Loucy (cell line): ENCODE results near the gene MMP28.

Source experiments
- H2AFZ ChIP-seq: fragments of 200-600 bp; sonication (generic); 2 replicates; pipeline ENCODE4 v1.6.0; 2016; ENCODE audit warnings: antibody characterized with exemption, mild to moderate bottlenecking, low read length, moderate library complexity
- H3F3A ChIP-seq: fragments of 200-600 bp; 2 replicates; pipeline ENCODE4 v1.6.0; 2016; ENCODE audit warnings: antibody characterized with exemption, low read depth, mild to moderate bottlenecking
- H3K27me3 ChIP-seq: fragments of 200-600 bp; sonication (generic); 2 replicates; pipeline ENCODE4 v1.6.1; 2014; ENCODE audit warnings: low read length, mild to moderate bottlenecking; ENCODE audit not compliant: insufficient read depth, poor library complexity, severe bottlenecking
- H3K36me3 ChIP-seq: fragments of 200-600 bp; sonication (generic); 2 replicates; pipeline ENCODE4 v1.6.1; 2016; ENCODE audit warnings: low read length; ENCODE audit not compliant: insufficient read depth
- H3K4me1 ChIP-seq: fragments of 200-600 bp; sonication (generic); 2 replicates; pipeline ENCODE4 v1.5.1; 2014; ENCODE audit warnings: low read length, mild to moderate bottlenecking; ENCODE audit not compliant: insufficient read depth, poor library complexity, severe bottlenecking
- H3K4me2 ChIP-seq: fragments of 200-600 bp; sonication (generic); 2 replicates; pipeline ENCODE4 v1.6.0; 2014; ENCODE audit warnings: antibody characterized with exemption, low read length, low read depth, mild to moderate bottlenecking; ENCODE audit not compliant: poor library complexity, severe bottlenecking
- H3K4me3 ChIP-seq: fragments of 200-600 bp; sonication (generic); 2 replicates; pipeline ENCODE4 v1.5.1; 2014; ENCODE audit warnings: low read length, mild to moderate bottlenecking, mixed read lengths; ENCODE audit not compliant: poor library complexity, severe bottlenecking
- H3K79me2 ChIP-seq: fragments of 200-600 bp; sonication (generic); 2 replicates; pipeline ENCODE4 v1.6.1; 2014; ENCODE audit warnings: low read length; ENCODE audit not compliant: insufficient read depth
- H3K9ac ChIP-seq: fragments of 200-600 bp; sonication (generic); 2 replicates; pipeline ENCODE4 v1.6.0; 2014; ENCODE audit warnings: mild to moderate bottlenecking, low read depth, low read length, moderate library complexity; ENCODE audit not compliant: poor library complexity, severe bottlenecking
- H3K9me2 ChIP-seq: fragments of 200-600 bp; sonication (generic); replicated peaks from 2 replicates; pipeline ENCODE4 v1.6.1; 2016; ENCODE audit warnings: low read depth, low read length, mixed read lengths
- H3K9me3 ChIP-seq: fragments of 200-600 bp; sonication (generic); 2 replicates; pipeline ENCODE4 v1.6.1; 2014; ENCODE audit warnings: mild to moderate bottlenecking, antibody characterized with exemption, low read length, low read depth; ENCODE audit not compliant: insufficient read depth
- H4K20me1 ChIP-seq: fragments of 200-600 bp; sonication (generic); 2 replicates; pipeline ENCODE4 v1.6.0; 2014; ENCODE audit warnings: antibody characterized with exemption, low read length, mild to moderate bottlenecking; ENCODE audit not compliant: insufficient read depth, poor library complexity, severe bottlenecking
- EZH2phosphoT487 ChIP-seq: fragments of 200-600 bp; IDR thresholded peaks from 2 replicates; pipeline ENCODE4 v1.6.1; 2018; ENCODE audit warnings: antibody characterized with exemption, mild to moderate bottlenecking, moderate library complexity, borderline replicate concordance
- TF ChIP-seq, protein P1 (sequence below): fragments of 200-600 bp; sonication (generic); conservative IDR thresholded peaks from 2 replicates; pipeline ENCODE4 v1.5.1; 2014; ENCODE audit warnings: mild to moderate bottlenecking, antibody characterized with exemption, low read length

Gene MMP28

DNA sequence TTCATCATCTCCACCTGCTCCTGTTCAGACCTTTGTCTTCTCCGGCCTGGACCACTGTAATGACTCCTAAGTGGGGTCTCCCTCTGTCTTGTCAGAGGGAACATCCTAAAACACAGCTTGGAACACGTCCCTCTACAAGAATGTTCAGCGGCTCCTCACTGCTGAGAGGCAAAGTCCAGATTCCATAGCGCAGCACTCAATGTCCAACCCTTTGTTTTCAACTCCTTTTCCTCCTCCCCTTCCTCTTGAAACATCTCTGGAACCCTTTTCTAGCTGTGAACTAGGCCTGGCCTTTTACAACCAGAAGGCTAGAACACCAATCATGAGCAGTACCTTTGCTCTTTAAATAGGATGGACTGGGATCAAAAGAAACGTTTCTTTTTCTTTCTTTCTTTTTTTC is 33.8 kb downstream of the MMP28 start:
- Histone ChIP-seq H3K4me2 (no peak overlapping the region), H3K27me3 (no peaks in the 10 kb centered on the region), H2AFZ (no peak overlapping the region), H3F3A (no peaks in the 10 kb centered on the region), H4K20me1 (no peaks in the 10 kb centered on the region), H3K36me3 (no peaks in the 10 kb centered on the region), H3K79me2 (no peaks in the 10 kb centered on the region), H3K9me2 (no peaks in the 10 kb centered on the region), H3K4me1 (peaks cover 6% of the 10 kb centered on the region), H3K9ac (no peak overlapping the region), H3K9me3 (no peaks in the 10 kb centered on the region), H3K4me3 (no peak overlapping the region)
- no peak for TF ChIP-seq EZH2phosphoT487
- TF ChIP-seq, protein P1, sequence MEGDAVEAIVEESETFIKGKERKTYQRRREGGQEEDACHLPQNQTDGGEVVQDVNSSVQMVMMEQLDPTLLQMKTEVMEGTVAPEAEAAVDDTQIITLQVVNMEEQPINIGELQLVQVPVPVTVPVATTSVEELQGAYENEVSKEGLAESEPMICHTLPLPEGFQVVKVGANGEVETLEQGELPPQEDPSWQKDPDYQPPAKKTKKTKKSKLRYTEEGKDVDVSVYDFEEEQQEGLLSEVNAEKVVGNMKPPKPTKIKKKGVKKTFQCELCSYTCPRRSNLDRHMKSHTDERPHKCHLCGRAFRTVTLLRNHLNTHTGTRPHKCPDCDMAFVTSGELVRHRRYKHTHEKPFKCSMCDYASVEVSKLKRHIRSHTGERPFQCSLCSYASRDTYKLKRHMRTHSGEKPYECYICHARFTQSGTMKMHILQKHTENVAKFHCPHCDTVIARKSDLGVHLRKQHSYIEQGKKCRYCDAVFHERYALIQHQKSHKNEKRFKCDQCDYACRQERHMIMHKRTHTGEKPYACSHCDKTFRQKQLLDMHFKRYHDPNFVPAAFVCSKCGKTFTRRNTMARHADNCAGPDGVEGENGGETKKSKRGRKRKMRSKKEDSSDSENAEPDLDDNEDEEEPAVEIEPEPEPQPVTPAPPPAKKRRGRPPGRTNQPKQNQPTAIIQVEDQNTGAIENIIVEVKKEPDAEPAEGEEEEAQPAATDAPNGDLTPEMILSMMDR: no peak

- no peaks in the 10 kb centered on the region for H3K36me3 ChIP-seq
- no peak for TF ChIP-seq EZH2phosphoT487
Observed at GRCh38 chr17:35760587-35760986, 34.9 kb downstream of the MMP28 start, which contains the start of gene C17orf50. Gene C17orf50 (plus strand): TSS chr17:35760887. CDS start chr17:35760942, 55 bp downstream.

DNA sequence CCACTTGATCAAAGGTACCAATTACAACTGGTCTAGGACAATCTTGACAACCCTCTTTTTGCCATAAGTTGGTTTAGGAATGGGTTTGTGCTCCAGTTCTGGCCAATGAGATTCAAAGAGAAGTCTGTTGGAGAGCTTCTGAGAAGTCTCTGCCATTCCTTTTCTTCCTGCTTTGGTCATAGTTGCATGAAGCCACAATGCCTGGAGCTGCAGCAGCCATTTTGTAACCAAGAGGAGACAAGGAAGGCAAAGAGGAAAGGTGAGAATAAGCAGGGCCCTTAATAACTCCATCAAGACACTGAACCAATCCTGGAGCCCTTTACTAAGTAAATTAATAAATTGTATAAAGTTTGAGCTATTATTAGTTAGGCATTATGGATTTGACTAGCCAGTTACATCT is 38.2 kb downstream of the MMP28 start:
- Histone ChIP-seq H4K20me1 (no peaks in the 10 kb centered on the region), H3K4me1 (no peaks in the 10 kb centered on the region)
- TF ChIP-seq, protein P1: no peak
- no peak for TF ChIP-seq EZH2phosphoT487

More at GRCh38 chr17:35760587-35760986, 34.9 kb downstream of the MMP28 start, which contains the start of gene C17orf50:
- H3F3A ChIP-seq: no peaks in the 10 kb centered on the region
- H3K4me2 ChIP-seq: no peak within 1 kb of the TSS
- no peaks in the 10 kb centered on the region for H3K9me2 ChIP-seq
- H3K27me3 ChIP-seq: no peaks in the 10 kb centered on the region
- peaks cover 6% of the 10 kb centered on the region for H3K4me1 ChIP-seq
- no peak within 1 kb of the TSS for H3K4me3 ChIP-seq
- no peak within 1 kb of the TSS for H3K9ac ChIP-seq
- H3K79me2 ChIP-seq: no peaks in the 10 kb centered on the region
- H4K20me1 ChIP-seq: no peaks in the 10 kb centered on the region
- no peaks in the 10 kb centered on the region for H3K9me3 ChIP-seq
- H2AFZ ChIP-seq: no peak within 1 kb of the TSS

More for the DNA sequence above, 38.2 kb downstream of the MMP28 start:
- Histone ChIP-seq H3K36me3 (no peaks in the 10 kb centered on the region), H3K9me2 (no peaks in the 10 kb centered on the region), H3K4me2 (no peak overlapping the region), H3K9ac (no peak overlapping the region), H3K27me3 (no peaks in the 10 kb centered on the region), H3K9me3 (no peaks in the 10 kb centered on the region), H2AFZ (no peak overlapping the region), H3F3A (no peaks in the 10 kb centered on the region), H3K79me2 (no peaks in the 10 kb centered on the region), H3K4me3 (no peak overlapping the region)
